HepG2 (cell line): Measurements from ENCODE around the gene CD300LD.

Experiments
- BCL6 ChIP-seq: IDR thresholded peaks from 2 replicates; pipeline ENCODE4 v1.6.1; 2016; ENCODE audit warnings: missing genetic modification reagents, missing compliant biosample characterization
- TCF7 ChIP-seq: sonication (generic); IDR thresholded peaks from 2 replicates; pipeline ENCODE4 v1.6.1; 2016; ENCODE audit warnings: antibody characterized with exemption, low read depth
- XRCC5 ChIP-seq: fragments of 200-400 bp; formaldehyde crosslinking; optimal IDR thresholded peaks from 2 replicates; pipeline ENCODE3; 2017; ENCODE audit warnings: mild to moderate bottlenecking, low read length
- TF ChIP-seq, protein P1 (sequence below): sonication (generic); formaldehyde crosslinking; IDR thresholded peaks from 2 replicates; pipeline ENCODE4 v1.5.0; 2020; ENCODE audit warnings: mild to moderate bottlenecking, missing genetic modification reagents, moderate library complexity

DNA sequence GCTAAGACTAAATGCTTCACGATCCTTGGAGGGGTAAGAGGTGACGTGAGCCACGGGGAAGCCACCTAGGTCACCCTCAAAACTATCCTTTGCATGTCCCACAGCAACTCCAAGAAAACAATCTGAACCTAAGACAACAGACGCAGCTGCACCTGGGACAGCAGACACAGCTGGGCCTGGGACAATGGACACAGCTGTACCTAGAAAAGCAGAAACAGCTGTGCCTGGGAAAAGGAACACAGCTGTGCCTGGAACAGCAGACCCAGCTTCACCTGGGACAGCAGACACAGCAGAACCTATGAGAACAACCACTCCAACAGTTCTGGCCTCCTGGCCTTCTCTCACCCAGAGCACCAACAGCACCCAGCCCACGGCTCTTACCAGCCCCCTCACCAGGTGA, 11.7 kb upstream of the CD300LD start:
- TF ChIP-seq XRCC5 (no peak), BCL6 (CRISPR knock-in tag) (no peak), TCF7 (no peak)
- TF ChIP-seq, protein P1, sequence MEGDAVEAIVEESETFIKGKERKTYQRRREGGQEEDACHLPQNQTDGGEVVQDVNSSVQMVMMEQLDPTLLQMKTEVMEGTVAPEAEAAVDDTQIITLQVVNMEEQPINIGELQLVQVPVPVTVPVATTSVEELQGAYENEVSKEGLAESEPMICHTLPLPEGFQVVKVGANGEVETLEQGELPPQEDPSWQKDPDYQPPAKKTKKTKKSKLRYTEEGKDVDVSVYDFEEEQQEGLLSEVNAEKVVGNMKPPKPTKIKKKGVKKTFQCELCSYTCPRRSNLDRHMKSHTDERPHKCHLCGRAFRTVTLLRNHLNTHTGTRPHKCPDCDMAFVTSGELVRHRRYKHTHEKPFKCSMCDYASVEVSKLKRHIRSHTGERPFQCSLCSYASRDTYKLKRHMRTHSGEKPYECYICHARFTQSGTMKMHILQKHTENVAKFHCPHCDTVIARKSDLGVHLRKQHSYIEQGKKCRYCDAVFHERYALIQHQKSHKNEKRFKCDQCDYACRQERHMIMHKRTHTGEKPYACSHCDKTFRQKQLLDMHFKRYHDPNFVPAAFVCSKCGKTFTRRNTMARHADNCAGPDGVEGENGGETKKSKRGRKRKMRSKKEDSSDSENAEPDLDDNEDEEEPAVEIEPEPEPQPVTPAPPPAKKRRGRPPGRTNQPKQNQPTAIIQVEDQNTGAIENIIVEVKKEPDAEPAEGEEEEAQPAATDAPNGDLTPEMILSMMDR: no peak
